Upper lobe of right lung (tissue), 1 donor: Measurements from ENCODE around the gene SLC16A8. TPM values are rescaled to one million over a fixed set of nuclear protein-coding genes. Genes with fewer than 3 reads are reported as not detected.
A peak's percentile ranks its signal among the peaks of the same experiment; 100 is the strongest.

Experiments
- ATAC-seq: fragments of 200-7000 bp; cut with Tn5 transposase; one replicate; pipeline ENCODE4 v1.9.1; 2020; ENCODE audit warnings: mild to moderate bottlenecking, moderate library complexity
- DNase-seq: peaks from one replicate; pipeline ENCODE4 v3.0.0-alpha.2; 2020
- H3K27ac ChIP-seq: fragments of 200-600 bp; one replicate; pipeline ENCODE4 v1.8.0; 2022
- H3K27me3 ChIP-seq: fragments of 200-600 bp; one replicate; pipeline ENCODE4 v1.8.0; 2022; ENCODE audit warnings: mild to moderate bottlenecking
- H3K36me3 ChIP-seq: fragments of 200-600 bp; one replicate; pipeline ENCODE4 v1.8.0; 2022
- H3K4me1 ChIP-seq: fragments of 200-600 bp; one replicate; pipeline ENCODE4 v1.8.0; 2022
- H3K4me3 ChIP-seq: fragments of 200-600 bp; one replicate; pipeline ENCODE4 v1.8.0; 2022; ENCODE audit warnings: mild to moderate bottlenecking
- H3K9me3 ChIP-seq: fragments of 200-600 bp; one replicate; pipeline ENCODE4 v1.8.0; 2022
- intact Hi-C: fragments of 100-400 bp; cut with DNase I; formaldehyde crosslinking; loops from one replicate; pipeline ENCODE4 v1.11.0; 2022
- total RNA-seq: library from RNA; stranded (reverse); fragmentation: NEBNext Ultra II Directional; extraction: Animal tissue kit (Norgen Biotek cat#: 25700); gene quantifications from one replicate; pipeline ENCODE4 v1.2.1, GENCODE V29; 2021
- TF ChIP-seq, protein P1 (sequence below): fragments of 200-600 bp; IDR thresholded peaks from one replicate; pipeline ENCODE4 v1.8.0; 2022; ENCODE audit warnings: antibody characterized with exemption
- donor health status: DM: no; HTN: yes; CAD: no; lungs with severe emphysema.

SLC16A8 gene
- total RNA-seq, 1 donor from 2014 or later, result not detected

- DNase-seq, result no peak
- no peaks in the 10 kb centered on the region for H3K4me1 ChIP-seq
- intact Hi-C loops, result no loop called here
- H3K27me3 ChIP-seq, result no peaks in the 10 kb centered on the region
- no peak overlapping the region for H3K27ac ChIP-seq
- peaks cover 78% of the 10 kb centered on the region for H3K36me3 ChIP-seq
- ATAC-seq, result no peak
- no peaks in the 10 kb centered on the region for H3K9me3 ChIP-seq
- H3K4me3 ChIP-seq, result no peak overlapping the region
- TF ChIP-seq, protein P1, sequence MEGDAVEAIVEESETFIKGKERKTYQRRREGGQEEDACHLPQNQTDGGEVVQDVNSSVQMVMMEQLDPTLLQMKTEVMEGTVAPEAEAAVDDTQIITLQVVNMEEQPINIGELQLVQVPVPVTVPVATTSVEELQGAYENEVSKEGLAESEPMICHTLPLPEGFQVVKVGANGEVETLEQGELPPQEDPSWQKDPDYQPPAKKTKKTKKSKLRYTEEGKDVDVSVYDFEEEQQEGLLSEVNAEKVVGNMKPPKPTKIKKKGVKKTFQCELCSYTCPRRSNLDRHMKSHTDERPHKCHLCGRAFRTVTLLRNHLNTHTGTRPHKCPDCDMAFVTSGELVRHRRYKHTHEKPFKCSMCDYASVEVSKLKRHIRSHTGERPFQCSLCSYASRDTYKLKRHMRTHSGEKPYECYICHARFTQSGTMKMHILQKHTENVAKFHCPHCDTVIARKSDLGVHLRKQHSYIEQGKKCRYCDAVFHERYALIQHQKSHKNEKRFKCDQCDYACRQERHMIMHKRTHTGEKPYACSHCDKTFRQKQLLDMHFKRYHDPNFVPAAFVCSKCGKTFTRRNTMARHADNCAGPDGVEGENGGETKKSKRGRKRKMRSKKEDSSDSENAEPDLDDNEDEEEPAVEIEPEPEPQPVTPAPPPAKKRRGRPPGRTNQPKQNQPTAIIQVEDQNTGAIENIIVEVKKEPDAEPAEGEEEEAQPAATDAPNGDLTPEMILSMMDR, result no peak
These were observed 17.5 kb downstream of the SLC16A8 start for GRCh38 chr22:38066381-38067027.

DNA sequence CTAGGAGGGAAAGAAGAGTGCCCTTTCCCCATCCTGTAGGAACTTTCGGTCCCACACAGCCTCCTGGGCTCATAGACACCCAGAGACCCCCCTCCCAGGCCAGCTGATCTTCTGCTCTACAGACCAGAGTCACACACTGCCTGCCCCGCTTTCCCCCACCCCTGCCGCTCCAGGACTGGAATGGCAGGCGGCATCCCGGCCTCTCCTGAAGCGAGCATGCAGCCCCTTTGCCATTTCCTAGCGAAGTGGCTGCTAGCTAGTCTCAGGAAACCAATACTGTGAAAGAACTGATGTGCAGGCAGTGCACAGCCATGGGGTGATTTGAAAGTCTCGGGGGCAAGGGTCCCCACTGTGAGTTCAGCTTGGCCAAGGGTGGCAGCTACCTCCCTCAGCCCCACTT, 18.4 kb downstream of the SLC16A8 start:
- no peak for ATAC-seq
- TF ChIP-seq, protein P1, result no peak
- intact Hi-C loops, result no loop called here
- no peak overlapping the region for H3K4me3 ChIP-seq
- no peak for DNase-seq
- H3K27me3 ChIP-seq, result no peaks in the 10 kb centered on the region
- peaks cover 74% of the 10 kb centered on the region for H3K36me3 ChIP-seq
- no peaks in the 10 kb centered on the region for H3K4me1 ChIP-seq
- no peaks in the 10 kb centered on the region for H3K9me3 ChIP-seq
- H3K27ac ChIP-seq, result no peak overlapping the region

DNA sequence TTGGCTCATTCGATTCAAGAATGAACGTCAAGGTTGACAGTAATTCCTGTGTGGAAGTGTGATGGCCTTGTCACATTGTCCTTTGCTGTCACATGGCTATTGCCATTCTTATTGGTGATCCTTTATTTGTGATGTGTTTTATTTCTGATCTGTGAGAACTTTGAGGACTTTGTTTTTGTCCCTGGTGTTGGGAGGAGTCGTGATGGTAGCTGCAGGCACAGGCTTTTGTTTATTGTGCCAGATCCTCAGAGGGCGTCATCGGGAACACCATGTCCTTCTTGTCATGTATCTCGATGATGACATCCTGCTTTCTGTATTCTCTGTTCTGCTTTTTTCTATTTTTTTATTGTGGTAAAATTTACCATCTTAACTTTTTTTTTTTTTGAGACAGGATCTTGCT, 21.2 kb downstream of the SLC16A8 start:
- no peak for DNase-seq
- Histone ChIP-seq H3K36me3 (peaks cover 51% of the 10 kb centered on the region), H3K9me3 (no peaks in the 10 kb centered on the region), H3K27ac (peak overlapping the region; percentile 45), H3K4me3 (no peak overlapping the region), H3K27me3 (no peaks in the 10 kb centered on the region), H3K4me1 (no peaks in the 10 kb centered on the region)
- ATAC-seq, result peak; percentile 79
- TF ChIP-seq, protein P1, result no peak
- intact Hi-C loops, result no loop called here

DNA sequence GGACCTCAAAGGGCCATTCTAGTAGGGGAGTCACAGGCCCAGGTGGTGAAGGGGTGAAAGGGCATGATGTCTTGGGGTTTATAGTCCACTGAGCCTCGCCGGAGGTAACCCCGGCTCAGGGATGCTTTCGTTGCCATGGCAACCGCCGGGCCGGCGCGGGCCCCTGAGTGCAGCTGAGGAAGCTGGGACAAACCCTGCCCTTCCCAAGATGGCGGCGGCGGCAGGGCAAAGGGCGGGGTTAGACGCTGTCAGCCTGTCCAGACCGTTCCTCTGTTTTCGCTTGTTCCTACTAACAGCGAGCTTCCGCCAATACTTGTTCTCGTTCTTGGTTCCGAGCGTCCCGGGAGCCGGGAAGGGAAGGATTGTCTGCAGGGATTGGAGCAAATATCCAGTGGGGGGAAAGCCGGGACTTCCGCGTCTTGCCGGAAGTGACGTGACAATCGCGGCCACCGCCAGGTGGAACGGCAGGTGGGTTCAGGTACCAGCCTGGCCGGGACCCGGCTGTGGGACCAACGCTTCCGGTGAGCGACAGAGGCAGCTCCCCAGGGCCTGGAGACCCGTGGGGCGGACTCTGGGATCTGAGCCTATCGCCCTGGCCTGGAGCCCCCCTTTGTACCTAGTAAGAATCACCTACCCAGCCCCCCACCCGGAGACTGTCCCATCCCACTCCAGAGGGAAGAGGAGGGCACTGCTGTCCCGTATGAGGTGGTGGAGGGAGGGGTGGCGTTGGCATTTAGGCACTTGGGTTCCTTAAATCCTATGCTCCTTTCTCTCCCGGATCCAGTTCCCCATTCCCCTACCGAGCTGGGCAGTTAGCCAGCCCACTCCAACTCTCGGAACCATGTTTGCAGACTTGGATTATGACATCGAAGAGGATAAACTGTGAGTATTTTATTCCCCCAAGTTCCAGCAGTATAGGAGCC, 26.8 kb downstream of the SLC16A8 start, which contains the start of gene PICK1:
Gene PICK1 (plus strand): TSS at position 436 of the 923 bp plus-strand sequence. CDS start 406 bp downstream, at position 842.
- no peaks in the 10 kb centered on the region for H3K9me3 ChIP-seq
- ATAC-seq (peak; percentile 90), DNase-seq (peak; percentile 95)
- H3K27ac ChIP-seq, result peak within 1 kb of the TSS; percentile 90
- H3K27me3 ChIP-seq, result no peaks in the 10 kb centered on the region
- intact Hi-C loops, result no loop called here
- peaks cover 4% of the 10 kb centered on the region for H3K36me3 ChIP-seq
- H3K4me3 ChIP-seq, result peak within 1 kb of the TSS; percentile 69
- TF ChIP-seq, protein P1, result no peak
- no peaks in the 10 kb centered on the region for H3K4me1 ChIP-seq

DNA sequence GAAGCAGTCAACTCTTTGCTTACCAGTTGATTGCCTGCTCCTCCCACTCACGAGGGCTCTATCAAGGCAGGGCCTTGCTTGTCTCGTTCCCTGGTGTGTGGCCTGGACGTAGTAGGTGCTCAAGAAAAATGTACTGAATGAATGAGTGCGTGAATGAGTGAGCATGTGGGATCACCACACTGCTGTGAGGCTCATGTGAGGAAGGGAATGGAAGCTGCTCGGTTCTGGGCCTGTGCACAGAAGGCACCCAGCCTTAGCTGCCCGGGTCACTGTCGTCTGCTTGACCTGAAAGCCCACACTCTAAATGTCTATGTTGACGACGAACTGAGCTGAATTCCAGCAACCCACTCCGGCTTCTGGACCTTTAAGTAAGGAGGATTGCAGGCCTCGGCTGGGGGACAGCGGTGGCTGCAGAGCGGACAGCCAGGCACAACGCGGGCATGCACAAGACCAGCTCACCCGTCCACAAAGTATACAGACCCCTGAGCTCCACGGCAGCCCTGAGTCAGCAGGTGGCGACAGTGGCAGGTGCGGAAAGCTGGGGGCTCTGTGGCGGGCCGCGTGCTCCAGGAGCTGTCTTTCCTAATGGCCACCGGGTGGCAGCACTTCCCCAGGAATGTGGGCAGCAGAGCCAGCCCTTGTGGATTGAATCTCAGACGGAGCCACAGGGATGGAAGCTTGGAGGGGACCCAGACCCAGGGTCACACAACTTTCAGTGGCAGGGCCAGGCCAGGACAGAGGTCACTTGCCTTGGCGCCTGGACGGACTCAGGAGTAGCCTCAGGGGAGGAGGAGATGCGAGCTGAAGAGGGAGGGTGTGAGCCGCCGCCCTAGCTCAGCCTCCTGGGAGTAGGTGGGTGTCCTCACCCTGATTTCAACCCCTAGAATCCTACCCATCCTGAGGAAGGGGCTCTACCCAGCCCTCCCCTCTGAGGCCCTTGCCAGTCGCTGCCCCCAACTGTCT, 31.8 kb downstream of the SLC16A8 start:
- H3K4me3 ChIP-seq, result no peak overlapping the region
- ATAC-seq, result peak; percentile 82
- intact Hi-C loops, result loop anchor here (5.0 kb wide), 1 partner anchor 520 kb away; the partner anchor contains the start of gene DMC1
- H3K9me3 ChIP-seq, result no peaks in the 10 kb centered on the region
- peak; percentile 88 for DNase-seq
- H3K27ac ChIP-seq, result no peak overlapping the region
- no peaks in the 10 kb centered on the region for H3K36me3 ChIP-seq
- H3K27me3 ChIP-seq, result no peaks in the 10 kb centered on the region
- no peaks in the 10 kb centered on the region for H3K4me1 ChIP-seq
- TF ChIP-seq, protein P1, result peak; percentile 84
